CD14-positive monocyte (primary cell): ENCODE results near the gene NAPB. TPM values are rescaled to one million over a fixed set of nuclear protein-coding genes. Genes with fewer than 3 reads are reported as not detected.

Experiments used
- DNase-seq, 3 donors: peaks; one replicate each; pipeline ENCODE4 v3.0.0-alpha.2; 2011 to 2022
- H2AFZ ChIP-seq: 2 replicates; pipeline ENCODE4 v1.6.0; 2012; ENCODE audit warnings: mild to moderate bottlenecking, low read depth, low read length, inconsistent platforms; ENCODE audit not compliant: insufficient read depth, poor library complexity, severe bottlenecking
- H3K27ac ChIP-seq, 2 donors: 1 replicate in 1 of 2; 2 replicates in 1 of 2; pipeline ENCODE4 v1.5.1; 2012 to 2013; ENCODE audit warnings: low read length in 2 of 2, control low read depth in 1 of 2, inconsistent platforms in 1 of 2, low read depth in 1 of 2, mild to moderate bottlenecking in 1 of 2
- H3K27me3 ChIP-seq, 2 donors: one replicate each; pipeline versions ENCODE4 v1.6.0 to v1.6.1; 2011 to 2013; ENCODE audit warnings: low read length in 2 of 2; ENCODE audit not compliant: control insufficient read depth in 2 of 2, insufficient read depth in 2 of 2
- H3K36me3 ChIP-seq, 2 donors: replicated peaks in 1 of 2; 1 replicate in 1 of 2; 2 replicates in 1 of 2; pipeline versions ENCODE4 v1.5.1 to v1.6.1; 2012 to 2013; ENCODE audit warnings: low read length in 2 of 2, control low read depth in 1 of 2, inconsistent platforms in 1 of 2, mild to moderate bottlenecking in 1 of 2; ENCODE audit not compliant: insufficient read depth in 2 of 2, control insufficient read depth in 1 of 2
- H3K4me1 ChIP-seq, 2 donors: 1 replicate in 1 of 2; 2 replicates in 1 of 2; pipeline versions ENCODE4 v1.5.1 to v1.6.1; 2012 to 2013; ENCODE audit warnings: low read length in 2 of 2, control low read depth in 1 of 2, inconsistent platforms in 1 of 2, mild to moderate bottlenecking in 1 of 2, moderate library complexity in 1 of 2; ENCODE audit not compliant: insufficient read depth in 2 of 2, control insufficient read depth in 1 of 2
- H3K4me2 ChIP-seq: replicated peaks from 2 replicates; pipeline ENCODE3; 2012; ENCODE audit warnings: low read length, moderate library complexity, mild to moderate bottlenecking; ENCODE audit not compliant: poor library complexity, severe bottlenecking; ENCODE audit errors: extremely low read depth
- H3K4me3 ChIP-seq, 3 experiments: fragments of 200-600 bp in 1 of 3; sonication (generic) in 1 of 3; replicated peaks in 1 of 3; 1 replicate in 2 of 3; 2 replicates in 1 of 3; pipeline ENCODE4 v1.5.1; 2011 to 2013; ENCODE audit warnings: low read length in 3 of 3, mild to moderate bottlenecking in 3 of 3, control low read depth in 2 of 3, low read depth in 2 of 3, inconsistent platforms in 1 of 3, moderate library complexity in 1 of 3
- H3K79me2 ChIP-seq: 2 replicates; pipeline ENCODE4 v1.6.0; 2012; ENCODE audit warnings: mild to moderate bottlenecking, control low read depth, inconsistent platforms, low read length, moderate library complexity; ENCODE audit not compliant: insufficient read depth
- H3K9ac ChIP-seq: 2 replicates; pipeline ENCODE4 v1.6.0; 2017; ENCODE audit warnings: low read length, mild to moderate bottlenecking; ENCODE audit not compliant: insufficient read depth, poor library complexity, severe bottlenecking
- H3K9me3 ChIP-seq, 2 donors: replicated peaks in 1 of 2; 1 replicate in 1 of 2; 2 replicates in 1 of 2; pipeline versions ENCODE4 v1.5.1 to v1.6.1; 2012 to 2013; ENCODE audit warnings: low read length in 2 of 2, control low read depth in 1 of 2; ENCODE audit not compliant: control insufficient read depth in 1 of 2, insufficient read depth in 1 of 2
- H4K20me1 ChIP-seq: 2 replicates; pipeline ENCODE4 v1.6.0; 2012; ENCODE audit warnings: mild to moderate bottlenecking, low read length, control low read depth, moderate library complexity; ENCODE audit not compliant: insufficient read depth
- H3K27ac Mint-ChIP-seq, 7 donors: one replicate each; pipeline ENCODE4 v1.8.0; 2020; ENCODE audit warnings: mild to moderate bottlenecking in 7 of 7, mixed read lengths in 7 of 7, moderate library complexity in 6 of 7, inconsistent platforms in 2 of 7
- H3K27me3 Mint-ChIP-seq, 3 donors: one replicate each; pipeline ENCODE4 v1.8.0; 2021 to 2022; ENCODE audit warnings: low read depth in 3 of 3, mild to moderate bottlenecking in 3 of 3, mixed read lengths in 3 of 3, moderate library complexity in 3 of 3, inconsistent platforms in 1 of 3
- H3K36me3 Mint-ChIP-seq, 2 donors: one replicate each; pipeline ENCODE4 v1.8.0; 2020; ENCODE audit warnings: mixed read lengths in 2 of 2, inconsistent platforms in 1 of 2, mild to moderate bottlenecking in 1 of 2
- H3K4me1 Mint-ChIP-seq: one replicate; pipeline ENCODE4 v1.8.0; 2020; ENCODE audit warnings: mild to moderate bottlenecking, mixed read lengths
- H3K4me3 Mint-ChIP-seq, 2 donors: one replicate each; pipeline ENCODE4 v1.8.0; 2020; ENCODE audit warnings: mild to moderate bottlenecking in 2 of 2, mixed read lengths in 2 of 2, moderate library complexity in 1 of 2
- H3K9me3 Mint-ChIP-seq, 7 donors: one replicate each; pipeline ENCODE4 v1.8.0; 2020 to 2022; ENCODE audit warnings: mixed read lengths in 7 of 7, mild to moderate bottlenecking in 6 of 7, moderate library complexity in 6 of 7, inconsistent platforms in 2 of 7
- CTCF ChIP-seq: fragments of 200-600 bp; IDR thresholded peaks from one replicate; pipeline ENCODE4 v1.8.0; 2022; ENCODE audit warnings: antibody characterized with exemption, mild to moderate bottlenecking
- WGBS: methylation state at CpG from one replicate; pipeline ENCODE4 v1.1.5; 2013; ENCODE audit warnings: missing lambda C conversion rate; ENCODE audit not compliant: insufficient coverage; 5-methylcytosine and 5-hydroxymethylcytosine counted together
- intact Hi-C, 2 donors: fragments of 100-400 bp; cut with micrococcal nuclease; formaldehyde crosslinking; loops; one replicate each; pipeline versions ENCODE4 v1.15.0 to v1.15.1; 2023
- polyA plus RNA-seq, 3 donors: library from polyadenylated mRNA; depleted of rRNA in 1 of 3; unstranded in 2 of 3; stranded (reverse) in 1 of 3; fragments of 300-500 nt in 2 of 3; fragments of >200 nt in 1 of 3; fragmentation: Illumina TruSeq in 2 of 3; gene quantifications; 1 replicate in 2 of 3; 2 replicates in 1 of 3; pipeline ENCODE4 v1.2.3, GENCODE V29; 2012 to 2021

Gene NAPB
- polyA plus RNA-seq, 3 donors: 2.4 to 6.3 (median 2.6) TPM

DNA sequence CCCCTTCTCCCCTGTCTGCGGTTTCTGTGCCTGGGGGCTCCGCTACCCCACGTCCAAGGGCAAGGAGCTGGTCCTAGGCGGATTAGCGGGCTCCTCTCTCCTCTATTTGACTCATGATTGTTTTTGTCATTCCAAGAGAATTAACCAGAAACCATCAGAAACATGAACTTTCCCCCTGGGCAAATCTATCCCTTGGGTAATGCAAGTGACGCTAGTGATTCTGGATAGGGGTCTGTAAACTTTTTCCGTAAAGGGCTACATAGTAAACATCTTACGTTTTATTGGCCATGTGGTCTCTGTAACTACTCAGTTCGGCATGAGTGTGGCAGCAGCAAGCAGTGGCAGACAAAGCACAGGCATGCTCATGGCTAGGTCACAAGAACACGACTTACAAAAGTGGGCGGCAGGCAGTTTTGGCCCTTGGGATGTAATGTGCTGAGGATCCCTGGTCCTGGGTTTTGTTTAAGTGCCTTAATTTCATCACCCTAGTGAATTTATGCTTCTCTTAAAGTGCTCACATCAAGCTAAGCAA, 30.7 kb upstream of the NAPB start:
- Histone ChIP-seq H2AFZ (no peak overlapping the region), H3K79me2 (no peaks in the 10 kb centered on the region), H3K27ac (no peak overlapping the region), H3K27me3 (no peaks in the 10 kb centered on the region), H3K9me3 (no peaks in the 10 kb centered on the region), H3K4me1 (peaks cover 0 to 5% of the 10 kb centered on the region in 2 donors), H3K36me3 (no peaks in the 10 kb centered on the region), H3K4me2 (no peak overlapping the region), H3K9ac (no peak overlapping the region), H4K20me1 (no peaks in the 10 kb centered on the region), H3K4me3 (no peak overlapping the region)
- WGBS: 90% methylated on average over 7 of the region's 11 CpGs
- intact Hi-C loops: no loop called here
- Mint-ChIP-seq H3K27me3 (peaks cover 0 to 4% (median 4%) of the 10 kb centered on the region in 3 donors), H3K9me3 (peaks cover 0 to 4% (median 0%) of the 10 kb centered on the region in 7 donors), H3K4me3 (no peak overlapping the region), H3K4me1 (peaks cover 15% of the 10 kb centered on the region), H3K27ac (no peak overlapping the region), H3K36me3 (no peaks in the 10 kb centered on the region)
- DNase-seq: no peak
- no peak for TF ChIP-seq CTCF

DNA sequence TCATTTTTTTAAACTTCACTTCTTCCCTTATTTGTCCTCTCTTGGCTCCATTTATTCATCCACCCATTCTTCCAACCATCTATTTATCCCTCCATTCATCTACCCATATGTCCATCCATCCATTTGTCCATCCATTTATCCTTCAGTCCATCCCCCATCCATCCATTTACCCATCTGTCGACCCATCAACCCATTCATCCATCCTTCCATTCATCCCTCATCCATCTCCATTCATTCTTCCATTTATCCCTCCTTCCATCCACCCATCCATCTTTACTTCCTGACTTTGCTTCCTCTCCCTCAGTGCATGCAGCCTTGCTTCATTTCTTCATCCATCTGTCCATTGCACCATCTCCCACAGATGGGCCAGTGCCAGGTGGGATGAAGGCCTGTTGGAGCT, 29.6 kb upstream of the NAPB start:
- DNase-seq: no peak
- 100% methylated on average over 1 of the region's 1 CpG for WGBS
- H3K36me3 ChIP-seq: no peaks in the 10 kb centered on the region
- H3K4me2 ChIP-seq: no peak overlapping the region
- no peaks in the 10 kb centered on the region for H3K79me2 ChIP-seq
- no peak overlapping the region for H3K27ac ChIP-seq
- Mint-ChIP-seq H3K27ac (no peak overlapping the region), H3K9me3 (peaks cover 0 to 2% (median 0%) of the 10 kb centered on the region in 7 donors), H3K36me3 (no peaks in the 10 kb centered on the region), H3K27me3 (peaks cover 0 to 3% (median 1%) of the 10 kb centered on the region in 3 donors), H3K4me3 (no peak overlapping the region), H3K4me1 (peaks cover 8% of the 10 kb centered on the region)
- H3K9ac ChIP-seq: no peak overlapping the region
- peaks cover 0 to 5% of the 10 kb centered on the region in 2 donors for H3K4me1 ChIP-seq
- H3K9me3 ChIP-seq: no peaks in the 10 kb centered on the region
- no peak for TF ChIP-seq CTCF
- no peak overlapping the region for H2AFZ ChIP-seq
- no peaks in the 10 kb centered on the region for H4K20me1 ChIP-seq
- intact Hi-C loops: no loop called here
- H3K4me3 ChIP-seq: no peak overlapping the region
- H3K27me3 ChIP-seq: no peaks in the 10 kb centered on the region
